Measurements from ENCODE around the gene MMP15. TPM values are rescaled to one million over a fixed set of nuclear protein-coding genes. Genes with fewer than 3 reads are reported as not detected.

The MMP15 gene
- total and polyA plus RNA-seq, 2 of the 13 experiments (the other 11 are each of a cell fraction or from before 2014, with no cell fraction given), result 35.2 to 44.9 TPM

- TF ChIP-seq ARID4A (CRISPR knock-in tag; IDR thresholded peaks at IDR 0.05; ENCODE audit: borderline replicate concordance), result no peak
- TF ChIP-seq PCBP2 (optimal IDR thresholded peaks at IDR 0.05; ENCODE audit: low read depth, low read length, poor library complexity, severe bottlenecking), result no peak
- no peak for TF ChIP-seq ZNF607 (CRISPR knock-in tag; IDR thresholded peaks at IDR 0.05; ENCODE audit: borderline replicate concordance)
- no peak for TF ChIP-seq ZNF652 (CRISPR knock-in tag; IDR thresholded peaks at IDR 0.05; ENCODE audit: borderline replicate concordance, low read depth)
- no peak for TF ChIP-seq ZNF33B (CRISPR knock-in tag; IDR thresholded peaks at IDR 0.05)
- no peak for TF ChIP-seq CCAR2 (optimal IDR thresholded peaks at IDR 0.05; ENCODE audit: low read depth, low read length)
Observed at GRCh38 chr16:58042886-58043515, 17.4 kb downstream of the MMP15 start (continued).

GRCh38 chr16:58043571-58044155 lies 18.1 kb downstream of the MMP15 start:
- ChIA-PET POLR2A (interaction anchor here (0.9 to 1.0 kb wide), 2 partner anchors 19 to 86 kb away, joined by 3 to 4 read pairs; partner anchors contain the start of gene CFAP20), CTCF (ENCODE audit: low intra/inter-chr PET ratio, low total read pairs) (no interaction called here)
- Histone ChIP-seq H4K20me1 (ENCODE audit: insufficient read depth, low read length) (no peaks in the 10 kb centered on the region), H3K9me3 (ENCODE audit: low read length) (no peaks in the 10 kb centered on the region), H3K27ac (ENCODE audit: extremely low read length, insufficient read depth, low read length) (no peak overlapping the region), H3K36me3 (replicated peaks in 1 of 2; ENCODE audit: control insufficient read depth in 1 of 2, insufficient read depth in 2 of 2, low read length in 2 of 2) (peaks cover 43 to 55% of the 10 kb centered on the region in 2 experiments), H2AFZ (ENCODE audit: low read length) (no peak overlapping the region), H3K79me2 (ENCODE audit: insufficient read depth, low read length) (no peaks in the 10 kb centered on the region), H3K4me3 (replicated peaks in 1 of 3; ENCODE audit: insufficient read depth in 1 of 3, low read depth in 2 of 3, low read length in 3 of 3) (no peak overlapping the region), H3K4me1 (ENCODE audit: insufficient read depth, low read length) (0 out of 2 replicates have a peak, but pooled peaks cover 7% of the 10 kb centered on the region), H3K4me2 (ENCODE audit: low read depth, low read length) (no peak overlapping the region), H3K27me3 (ENCODE audit: control insufficient read depth in 1 of 2, insufficient read depth in 2 of 2, low read length in 2 of 2) (0 out of 5 replicates have a peak, but pooled peaks cover 0 to 3% of the 10 kb centered on the region in 2 experiments), H3K9ac (ENCODE audit: insufficient read depth, low read depth, low read length) (no peak overlapping the region)
- ATAC-seq (no peak), DNase-seq (ENCODE audit: low spot score) (no peak), FAIRE-seq (no peak)
- intact Hi-C loops (cut with micrococcal nuclease; ENCODE audit: unreplicated experiment) (no loop called here), in situ Hi-C loops (cut with HindIII; ENCODE audit: extremely low pct_ligation_motif_present, low pct_unique_long_range_greater_than_20kb) (no loop called here)
- 96% methylated on average over 7 of the region's 7 CpGs for WGBS (ENCODE audit: low lambda C conversion rate)
- BruUV-seq (replicated peaks), result no TSS peak
- TF ChIP-seq ZNF451 (CRISPR knock-in tag; IDR thresholded peaks at IDR 0.05), result no peak
- TF ChIP-seq NR2F2 (IDR thresholded peaks at IDR 0.05; ENCODE audit: borderline replicate concordance, low read depth), result no peak
- no peak for TF ChIP-seq ERF (CRISPR knock-in tag; IDR thresholded peaks at IDR 0.05)
- TF ChIP-seq ZSCAN22 (CRISPR knock-in tag; IDR thresholded peaks at IDR 0.05), result no peak
- TF ChIP-seq GFI1 (CRISPR knock-in tag; IDR thresholded peaks at IDR 0.05; ENCODE audit: borderline replicate concordance), result no peak
- TF ChIP-seq ZNF674 (CRISPR knock-in tag; IDR thresholded peaks at IDR 0.05; ENCODE audit: low read depth), result no peak
- no peak for TF ChIP-seq TBX3 (IDR thresholded peaks at IDR 0.05; ENCODE audit: borderline replicate concordance)
- TF ChIP-seq ZNF430 (CRISPR knock-in tag; IDR thresholded peaks at IDR 0.05), result no peak
- TF ChIP-seq ZNF746 (CRISPR knock-in tag; IDR thresholded peaks at IDR 0.05), result no peak
- no peak for TF ChIP-seq SP2 (CRISPR knock-in tag; IDR thresholded peaks at IDR 0.05)
- TF ChIP-seq CBX2 (IDR thresholded peaks at IDR 0.05; ENCODE audit: low read depth, low read length), result no peak
- no peak for TF ChIP-seq CBX2 (CRISPR knock-in tag; IDR thresholded peaks at IDR 0.05; ENCODE audit: low read depth)

Measured in HepG2 (cell line).